GM23248 (cell line): ENCODE measurements around the gene DDX27. TPM values are rescaled to one million over a fixed set of nuclear protein-coding genes. Genes with fewer than 3 reads are reported as not detected.
A peak's percentile ranks its signal among the peaks of the same experiment; 100 is the strongest.

Experiments
- DNase-seq: peaks from one replicate; pipeline ENCODE4 v3.0.0-alpha.2; 2015
- H2AFZ ChIP-seq: fragments of 200-600 bp; sonication (generic); 2 replicates; pipeline ENCODE4 v1.6.1; 2016; ENCODE audit warnings: antibody characterized with exemption
- H3F3A ChIP-seq: fragments of 200-600 bp; sonication (generic); 2 replicates; pipeline ENCODE4 v1.6.1; 2016; ENCODE audit warnings: mild to moderate bottlenecking, antibody characterized with exemption, mixed run types; ENCODE audit not compliant: insufficient read depth
- H3K27ac ChIP-seq: fragments of 200-600 bp; sonication (generic); 2 replicates; pipeline ENCODE4 v1.5.1; 2016; ENCODE audit warnings: mild to moderate bottlenecking
- H3K27me3 ChIP-seq: fragments of 200-600 bp; sonication (generic); replicated peaks from 2 replicates; pipeline ENCODE4 v1.6.1; 2016; ENCODE audit warnings: mild to moderate bottlenecking; ENCODE audit not compliant: insufficient read depth
- H3K36me3 ChIP-seq: fragments of 200-600 bp; sonication (generic); 2 replicates; pipeline ENCODE4 v1.6.1; 2016; ENCODE audit warnings: low read depth, mild to moderate bottlenecking
- H3K4me1 ChIP-seq: fragments of 200-600 bp; sonication (generic); 2 replicates; pipeline ENCODE4 v1.6.1; 2016; ENCODE audit warnings: mild to moderate bottlenecking; ENCODE audit not compliant: insufficient read depth
- H3K4me2 ChIP-seq: fragments of 200-600 bp; sonication (generic); one replicate; pipeline ENCODE4 v1.6.1; 2016; ENCODE audit warnings: mild to moderate bottlenecking; ENCODE audit not compliant: unreplicated experiment
- H3K4me3 ChIP-seq: fragments of 200-600 bp; sonication (generic); 2 replicates; pipeline ENCODE4 v1.5.1; 2016; ENCODE audit warnings: mild to moderate bottlenecking
- H3K79me2 ChIP-seq: fragments of 200-600 bp; sonication (generic); 2 replicates; pipeline ENCODE4 v1.6.1; 2016; ENCODE audit warnings: mild to moderate bottlenecking; ENCODE audit not compliant: insufficient read depth
- H3K9ac ChIP-seq: fragments of 200-600 bp; sonication (generic); 2 replicates; pipeline ENCODE4 v1.6.1; 2016; ENCODE audit warnings: mild to moderate bottlenecking
- H3K9me2 ChIP-seq: fragments of 200-600 bp; sonication (generic); 2 replicates; pipeline ENCODE4 v1.6.1; 2016; ENCODE audit warnings: mixed run types, mild to moderate bottlenecking, moderate library complexity; ENCODE audit not compliant: insufficient read depth
- H3K9me3 ChIP-seq: fragments of 200-600 bp; sonication (generic); one replicate; pipeline ENCODE4 v1.6.1; 2017; ENCODE audit warnings: low read depth
- H4K20me1 ChIP-seq: fragments of 200-600 bp; sonication (generic); 2 replicates; pipeline ENCODE4 v1.6.0; 2016; ENCODE audit not compliant: insufficient read depth
- EZH2 ChIP-seq: fragments of 200-600 bp; sonication (generic); IDR thresholded peaks from 2 replicates; pipeline ENCODE4 v1.6.1; 2018; ENCODE audit warnings: antibody characterized with exemption, mild to moderate bottlenecking; ENCODE audit not compliant: insufficient read depth, poor library complexity, severe bottlenecking
- EZH2phosphoT487 ChIP-seq: fragments of 200-600 bp; sonication (generic); IDR thresholded peaks from 2 replicates; pipeline ENCODE4 v1.6.1; 2018; ENCODE audit warnings: antibody characterized with exemption, moderate library complexity, mild to moderate bottlenecking, low read depth; ENCODE audit not compliant: insufficient read depth
- WGBS, 2 experiments: methylation state at CpG; one replicate each; pipeline ENCODE4 v1.1.6; 2015 to 2017; ENCODE audit warnings: low lambda C conversion rate in 2 of 2, low coverage in 1 of 2; ENCODE audit errors: missing lambda C conversion rate in 2 of 2; 5-methylcytosine and 5-hydroxymethylcytosine counted together
- in situ Hi-C: fragments of 300-500 bp; cut with MboI; formaldehyde crosslinking; loops from 2 replicates; pipeline ENCODE4 v1.15.0; 2020
- polyA plus RNA-seq: library from polyadenylated mRNA; unstranded; fragments of >200 nt; fragmentation: Nextera tagmentation; extraction: Ambion mirVana; gene quantifications from 2 replicates; pipeline ENCODE4 v1.2.1, GENCODE V29; 2016
- total RNA-seq: library from RNA; depleted of rRNA; stranded (reverse); fragments of >200 nt; shearing (Covaris generic); gene quantifications from 2 replicates; pipeline ENCODE4 v1.2.3, GENCODE V29; 2014

DDX27 gene
- total and polyA plus RNA-seq, 2 experiments from 2014 or later, result 25.3 to 35.6 TPM

DNA sequence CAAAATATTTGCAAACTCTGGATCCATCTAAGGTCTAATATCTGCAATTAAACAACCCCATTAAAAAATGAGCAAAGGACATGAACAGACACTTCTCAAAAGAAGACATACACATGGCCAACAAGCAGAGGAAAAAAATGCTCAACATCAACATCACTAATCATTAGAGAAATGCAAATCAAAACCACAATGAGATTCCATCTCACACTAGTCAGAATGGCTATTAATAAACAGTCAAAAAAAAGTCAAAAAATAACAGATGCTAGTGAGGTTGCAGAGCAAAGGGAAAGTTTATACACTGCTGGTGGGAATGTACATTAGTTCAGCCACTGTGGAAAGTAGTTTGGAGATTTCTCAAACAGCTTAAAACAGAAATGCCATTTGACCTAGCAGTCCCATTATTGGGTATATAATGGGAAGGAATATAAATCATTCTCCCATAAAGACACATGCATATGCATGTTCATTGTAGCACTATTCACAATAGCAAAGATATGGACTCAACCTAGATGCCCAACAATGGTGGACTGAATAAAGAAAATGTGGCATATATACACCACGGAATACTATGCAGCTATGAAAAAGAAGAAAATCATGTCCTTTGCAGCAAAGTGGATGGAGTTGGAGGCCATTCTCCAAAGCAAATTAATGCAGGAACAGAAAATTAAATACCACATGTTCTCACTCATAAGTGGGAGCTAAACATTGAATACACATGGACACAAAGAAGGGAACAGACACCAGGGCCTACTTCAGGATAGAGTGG, 49.6 kb downstream of the DDX27 start:
- Histone ChIP-seq H3K4me3 (peak overlapping the region; percentile 52), H3K9me3 (no peaks in the 10 kb centered on the region), H3F3A (peaks cover 39% of the 10 kb centered on the region), H2AFZ (no peak overlapping the region), H3K27ac (peak overlapping the region; percentile 21; the same call in 1 of the 2 replicates), H3K36me3 (peaks cover 52% of the 10 kb centered on the region), H3K4me2 (peak overlapping the region; percentile 72), H3K4me1 (peaks cover 13% of the 10 kb centered on the region), H3K79me2 (peaks cover 100% of the 10 kb centered on the region), H3K27me3 (no peaks in the 10 kb centered on the region), H3K9ac (no peak overlapping the region; the same call in 1 of the 2 replicates), H4K20me1 (peaks cover 39% of the 10 kb centered on the region), H3K9me2 (no peaks in the 10 kb centered on the region)
- TF ChIP-seq EZH2phosphoT487 (no peak), EZH2 (no peak)
- DNase-seq, result peak; percentile 69
- WGBS, 2 experiments, result 96 to 97% methylated on average over 1 of the region's 1 CpG
- in situ Hi-C loops, result no loop called here

DNA sequence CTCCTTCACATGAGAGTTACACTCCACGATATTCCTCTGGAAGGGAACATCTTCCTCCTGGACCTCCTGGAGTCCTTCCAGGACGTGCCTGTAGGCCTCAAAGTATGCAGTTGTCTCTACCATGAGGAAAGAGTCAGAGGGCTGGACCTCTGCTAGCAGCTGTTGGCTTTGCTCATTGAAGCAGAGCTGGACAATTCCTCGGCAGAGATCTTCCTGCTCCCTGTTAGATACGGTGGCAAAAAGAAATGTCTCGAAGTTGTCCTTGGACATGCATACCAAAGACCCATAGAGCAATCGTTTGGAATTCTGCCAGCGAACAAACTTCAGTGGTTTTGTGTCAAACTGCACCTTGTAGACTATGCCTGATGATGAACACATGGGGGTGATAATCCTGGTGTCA, 51.0 kb downstream of the DDX27 start:
- H3K4me1 ChIP-seq, result peaks cover 13% of the 10 kb centered on the region
- H3K27ac ChIP-seq, result 0 out of 2 replicates have a peak overlapping the region, but pooled peaks have one; percentile 1
- H3K27me3 ChIP-seq, result no peaks in the 10 kb centered on the region
- peaks cover 39% of the 10 kb centered on the region for H3F3A ChIP-seq
- peaks cover 35% of the 10 kb centered on the region for H4K20me1 ChIP-seq
- no peaks in the 10 kb centered on the region for H3K9me3 ChIP-seq
- in situ Hi-C loops, result no loop called here
- peak overlapping the region; percentile 52; the same call in 1 of the 2 replicates for H3K4me3 ChIP-seq
- TF ChIP-seq EZH2 (no peak), EZH2phosphoT487 (no peak)
- H3K9me2 ChIP-seq, result no peaks in the 10 kb centered on the region
- no peak overlapping the region for H3K9ac ChIP-seq
- DNase-seq, result peak; percentile 79
- H3K79me2 ChIP-seq, result peaks cover 97% of the 10 kb centered on the region
- peaks cover 42% of the 10 kb centered on the region for H3K36me3 ChIP-seq
- no peak overlapping the region for H2AFZ ChIP-seq
- WGBS, 2 experiments, result 59 to 60% methylated on average over 7 of the region's 7 CpGs
- peak overlapping the region; percentile 45 for H3K4me2 ChIP-seq

DNA sequence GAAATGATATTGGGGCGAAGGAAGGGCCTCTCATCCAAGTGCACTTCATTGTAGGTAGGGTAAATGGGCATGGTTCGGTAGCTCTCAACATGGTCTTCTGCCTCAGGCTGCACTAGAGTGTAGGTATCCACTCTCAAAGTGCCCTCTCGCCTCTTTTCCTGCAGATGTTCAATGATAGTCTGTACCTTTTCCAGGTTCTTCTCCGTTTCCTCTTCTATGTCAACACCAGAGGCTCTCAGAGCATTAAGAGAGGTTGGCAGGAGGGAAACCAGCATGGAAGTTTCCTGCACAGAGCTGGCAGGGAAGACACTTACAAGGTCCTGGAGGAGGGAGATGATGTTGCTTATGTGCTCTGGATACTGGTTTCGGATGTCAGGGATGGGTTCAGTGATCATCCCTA, 51.5 kb downstream of the DDX27 start:
- no peaks in the 10 kb centered on the region for H3K27me3 ChIP-seq
- peaks cover 17% of the 10 kb centered on the region for H3K4me1 ChIP-seq
- WGBS, 2 experiments, result 91 to 93% methylated on average over 5 of the region's 5 CpGs
- peaks cover 97% of the 10 kb centered on the region for H3K79me2 ChIP-seq
- H3F3A ChIP-seq, result peaks cover 39% of the 10 kb centered on the region
- no peak overlapping the region for H3K27ac ChIP-seq
- H3K36me3 ChIP-seq, result peaks cover 36% of the 10 kb centered on the region
- no peaks in the 10 kb centered on the region for H3K9me2 ChIP-seq
- TF ChIP-seq EZH2phosphoT487, result no peak
- TF ChIP-seq EZH2, result no peak
- H3K9ac ChIP-seq, result no peak overlapping the region
- in situ Hi-C loops, result no loop called here
- H2AFZ ChIP-seq, result no peak overlapping the region
- peaks cover 31% of the 10 kb centered on the region for H4K20me1 ChIP-seq
- no peak for DNase-seq
- no peaks in the 10 kb centered on the region for H3K9me3 ChIP-seq
- H3K4me2 ChIP-seq, result no peak overlapping the region
- no peak overlapping the region for H3K4me3 ChIP-seq

DNA sequence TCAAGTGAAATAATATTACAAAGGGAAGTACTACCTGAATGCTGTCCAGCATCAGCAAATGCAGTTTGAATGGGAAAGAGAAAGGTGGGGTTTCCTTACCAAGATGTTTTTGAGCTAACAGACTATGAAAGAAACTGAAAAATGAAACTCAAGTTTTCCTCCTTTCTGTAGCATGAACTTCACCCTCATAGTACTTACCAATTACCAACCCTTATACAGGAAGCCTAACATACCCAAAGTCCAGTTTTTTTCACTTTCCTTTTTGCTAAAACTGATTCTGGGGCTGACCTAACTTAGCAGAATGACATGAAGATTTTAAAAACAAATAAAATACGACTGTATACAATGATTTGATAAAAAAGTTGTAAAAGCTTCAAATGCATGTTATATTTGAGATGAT, 53.4 kb downstream of the DDX27 start:
- no peak overlapping the region for H3K9ac ChIP-seq
- H3K9me2 ChIP-seq, result no peaks in the 10 kb centered on the region
- H3K4me3 ChIP-seq, result no peak overlapping the region
- in situ Hi-C loops, result no loop called here
- H3K27me3 ChIP-seq, result no peaks in the 10 kb centered on the region
- H3K27ac ChIP-seq, result no peak overlapping the region
- H3K4me1 ChIP-seq, result peaks cover 21% of the 10 kb centered on the region
- no peak for DNase-seq
- H2AFZ ChIP-seq, result no peak overlapping the region
- WGBS, 2 experiments, result 92 to 95% methylated on average over 1 of the region's 1 CpG
- H3K9me3 ChIP-seq, result no peaks in the 10 kb centered on the region
- H3K79me2 ChIP-seq, result peaks cover 97% of the 10 kb centered on the region
- H3K4me2 ChIP-seq, result no peak overlapping the region
- peaks cover 36% of the 10 kb centered on the region for H3K36me3 ChIP-seq
- H3F3A ChIP-seq, result peaks cover 47% of the 10 kb centered on the region
- TF ChIP-seq EZH2 (no peak), EZH2phosphoT487 (no peak)
- H4K20me1 ChIP-seq, result peaks cover 20% of the 10 kb centered on the region
